ENCODE results near the gene ZNF668. TPM values are rescaled to one million over a fixed set of nuclear protein-coding genes. Genes with fewer than 3 reads are reported as not detected.

The ZNF668 gene
- total and polyA plus RNA-seq, 2 experiments from 2014 or later: 6.2 to 13.1 TPM

- H4K20me1 ChIP-seq (replicated peaks; ENCODE audit: insufficient read depth): no peaks in the 10 kb centered on the region; the same call in 1 of the 2 replicates
- no peak overlapping the region for H2AFZ ChIP-seq
- DNase-seq (ENCODE audit: low spot score) (no peak), ATAC-seq (no peak; the same call in 2 of the 3 replicates)
- no peaks in the 10 kb centered on the region for H3K79me2 ChIP-seq (replicated peaks; ENCODE audit: insufficient read depth)
- no peaks in the 10 kb centered on the region for H3K4me1 ChIP-seq (ENCODE audit: insufficient read depth)
- no peaks in the 10 kb centered on the region for H3K9me3 Mint-ChIP-seq
- H3K27ac Mint-ChIP-seq: no peak overlapping the region
- H3K4me3 ChIP-seq: no peak overlapping the region
- no peak overlapping the region for H3K27ac ChIP-seq (ENCODE audit: low read depth)
- H3K4me2 ChIP-seq: no peak overlapping the region
- H3K27me3 ChIP-seq (ENCODE audit: insufficient read depth): no peaks in the 10 kb centered on the region
- H3K9me2 ChIP-seq (ENCODE audit: insufficient read depth): no peaks in the 10 kb centered on the region
- no peaks in the 10 kb centered on the region for H3F3A ChIP-seq (replicated peaks; ENCODE audit: low read depth)
- peaks cover 14% of the 10 kb centered on the region for H3K27me3 Mint-ChIP-seq (ENCODE audit: insufficient read depth, low read depth, poor library complexity)
- TF ChIP-seq NANOG (IDR thresholded peaks at IDR 0.05; ENCODE audit: borderline replicate concordance): no peak
- no peak for TF ChIP-seq EZH2phosphoT487 (IDR thresholded peaks at IDR 0.05; ENCODE audit: unreplicated experiment)
- no peak for TF ChIP-seq CREB1 (CRISPR knock-in tag; IDR thresholded peaks at IDR 0.05; ENCODE audit: low read depth)
- no peak for TF ChIP-seq ZNF114 (CRISPR knock-in tag; IDR thresholded peaks at IDR 0.05)
- no peak for TF ChIP-seq EZH2 (IDR thresholded peaks at IDR 0.05; ENCODE audit: low read depth, unreplicated experiment)
- TF ChIP-seq ZNF331 (CRISPR knock-in tag; IDR thresholded peaks at IDR 0.05; ENCODE audit: low read depth): no peak
- TF ChIP-seq STAT1 (IDR thresholded peaks at IDR 0.05; ENCODE audit: unreplicated experiment): no peak
- TF ChIP-seq, protein P1, sequence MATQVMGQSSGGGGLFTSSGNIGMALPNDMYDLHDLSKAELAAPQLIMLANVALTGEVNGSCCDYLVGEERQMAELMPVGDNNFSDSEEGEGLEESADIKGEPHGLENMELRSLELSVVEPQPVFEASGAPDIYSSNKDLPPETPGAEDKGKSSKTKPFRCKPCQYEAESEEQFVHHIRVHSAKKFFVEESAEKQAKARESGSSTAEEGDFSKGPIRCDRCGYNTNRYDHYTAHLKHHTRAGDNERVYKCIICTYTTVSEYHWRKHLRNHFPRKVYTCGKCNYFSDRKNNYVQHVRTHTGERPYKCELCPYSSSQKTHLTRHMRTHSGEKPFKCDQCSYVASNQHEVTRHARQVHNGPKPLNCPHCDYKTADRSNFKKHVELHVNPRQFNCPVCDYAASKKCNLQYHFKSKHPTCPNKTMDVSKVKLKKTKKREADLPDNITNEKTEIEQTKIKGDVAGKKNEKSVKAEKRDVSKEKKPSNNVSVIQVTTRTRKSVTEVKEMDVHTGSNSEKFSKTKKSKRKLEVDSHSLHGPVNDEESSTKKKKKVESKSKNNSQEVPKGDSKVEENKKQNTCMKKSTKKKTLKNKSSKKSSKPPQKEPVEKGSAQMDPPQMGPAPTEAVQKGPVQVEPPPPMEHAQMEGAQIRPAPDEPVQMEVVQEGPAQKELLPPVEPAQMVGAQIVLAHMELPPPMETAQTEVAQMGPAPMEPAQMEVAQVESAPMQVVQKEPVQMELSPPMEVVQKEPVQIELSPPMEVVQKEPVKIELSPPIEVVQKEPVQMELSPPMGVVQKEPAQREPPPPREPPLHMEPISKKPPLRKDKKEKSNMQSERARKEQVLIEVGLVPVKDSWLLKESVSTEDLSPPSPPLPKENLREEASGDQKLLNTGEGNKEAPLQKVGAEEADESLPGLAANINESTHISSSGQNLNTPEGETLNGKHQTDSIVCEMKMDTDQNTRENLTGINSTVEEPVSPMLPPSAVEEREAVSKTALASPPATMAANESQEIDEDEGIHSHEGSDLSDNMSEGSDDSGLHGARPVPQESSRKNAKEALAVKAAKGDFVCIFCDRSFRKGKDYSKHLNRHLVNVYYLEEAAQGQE (IDR thresholded peaks at IDR 0.05; ENCODE audit: unreplicated experiment): no peak
- no peak for TF ChIP-seq POLR2AphosphoS5 (IDR thresholded peaks at IDR 0.05; ENCODE audit: low read depth)
- TF ChIP-seq ZNF462 (CRISPR knock-in tag; IDR thresholded peaks at IDR 0.05): no peak
- no peak for TF ChIP-seq CTCF (conservative IDR thresholded peaks at IDR 0.05; ENCODE audit: low read depth in 2 of 2)
- TF ChIP-seq JUNB (IDR thresholded peaks at IDR 0.05; ENCODE audit: unreplicated experiment): no peak
- TF ChIP-seq, protein P2, sequence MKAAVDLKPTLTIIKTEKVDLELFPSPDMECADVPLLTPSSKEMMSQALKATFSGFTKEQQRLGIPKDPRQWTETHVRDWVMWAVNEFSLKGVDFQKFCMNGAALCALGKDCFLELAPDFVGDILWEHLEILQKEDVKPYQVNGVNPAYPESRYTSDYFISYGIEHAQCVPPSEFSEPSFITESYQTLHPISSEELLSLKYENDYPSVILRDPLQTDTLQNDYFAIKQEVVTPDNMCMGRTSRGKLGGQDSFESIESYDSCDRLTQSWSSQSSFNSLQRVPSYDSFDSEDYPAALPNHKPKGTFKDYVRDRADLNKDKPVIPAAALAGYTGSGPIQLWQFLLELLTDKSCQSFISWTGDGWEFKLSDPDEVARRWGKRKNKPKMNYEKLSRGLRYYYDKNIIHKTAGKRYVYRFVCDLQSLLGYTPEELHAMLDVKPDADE (IDR thresholded peaks at IDR 0.05): no peak
- no peak overlapping the region for H3K4me3 Mint-ChIP-seq
- H3K4me1 Mint-ChIP-seq: peaks cover 5% of the 10 kb centered on the region; the same call in 1 of the 3 replicates
- no peaks in the 10 kb centered on the region for H3K36me3 ChIP-seq (ENCODE audit: insufficient read depth)
- peaks cover 25% of the 10 kb centered on the region for H3K36me3 Mint-ChIP-seq (ENCODE audit: low read depth)
These were observed 10.7 kb upstream of the ZNF668 start for GRCh38 chr16:31084584-31085302.
